Measurements from ENCODE around the gene BOD1. TPM values are rescaled to one million over a fixed set of nuclear protein-coding genes. Genes with fewer than 3 reads are reported as not detected.
"Not testable (repeated sequence)": the region's sequence is repeated elsewhere in the genome, so short reads cannot be mapped to it uniquely, and the experiment has no call there.

BOD1 gene
- total RNA-seq, 1 donor from 2014 or later, result 19.7 TPM

- intact Hi-C loops (cut with micrococcal nuclease), result loop anchor here (1.0 to 10.0 kb wide), 7 partner anchors 292 to 693 kb away; partner anchors contain the start of genes ATP6V0E1, RPL26L1 and STC2
Observed at GRCh38 chr5:173618927-173619519, 2.6 kb upstream of the BOD1 start.

- intact Hi-C loops (cut with micrococcal nuclease), result loop anchor here (1.0 to 10.0 kb wide), 9 partner anchors 24 to 1609 kb away; partner anchors contain the start of genes ATP6V0E1, CPEB4, CREBRF and FBXW11
Observed at GRCh38 chr5:173615884-173616576, 420 bp downstream of the BOD1 start.

- intact Hi-C loops (cut with micrococcal nuclease), result loop anchor here (10.0 kb wide), 2 partner anchors 630 to 660 kb away; partner anchors contain the start of genes ATP6V0E1 and RPL26L1
Observed at GRCh38 chr5:173614591-173614990, 1.9 kb downstream of the BOD1 start.

- intact Hi-C loops (cut with micrococcal nuclease), result loop anchor here (10.0 kb wide), 2 partner anchors 629 to 659 kb away; partner anchors contain the start of genes ATP6V0E1 and RPL26L1
Observed at GRCh38 chr5:173613433-173614159, 2.9 kb downstream of the BOD1 start.

- intact Hi-C loops (cut with micrococcal nuclease), result loop anchor here (10.0 kb wide), 2 partner anchors 628 to 658 kb away; partner anchors contain the start of genes ATP6V0E1 and RPL26L1
Observed at GRCh38 chr5:173612948-173613347, 3.5 kb downstream of the BOD1 start.

GRCh38 chr5:173611706-173612105 lies 4.7 kb downstream of the BOD1 start:
- intact Hi-C loops (cut with micrococcal nuclease), result loop anchor here (10.0 kb wide), 2 partner anchors 627 to 657 kb away; partner anchors contain the start of genes ATP6V0E1 and RPL26L1

- intact Hi-C loops (cut with micrococcal nuclease), result no loop called here
Observed at GRCh38 chr5:173604141-173604540, 12.3 kb downstream of the BOD1 start.

GRCh38 chr5:173602423-173602822 lies 14.0 kb downstream of the BOD1 start:
- intact Hi-C loops (cut with micrococcal nuclease), result no loop called here

- intact Hi-C loops (cut with micrococcal nuclease), result no loop called here
Observed at GRCh38 chr5:173598686-173599085, 17.8 kb downstream of the BOD1 start.

- intact Hi-C loops (cut with micrococcal nuclease), result no loop called here
Observed at GRCh38 chr5:173597304-173597703, 19.1 kb downstream of the BOD1 start.

GRCh38 chr5:173595841-173596240 lies 20.6 kb downstream of the BOD1 start:
- intact Hi-C loops (cut with micrococcal nuclease), result no loop called here

GRCh38 chr5:173594061-173594460 lies 22.4 kb downstream of the BOD1 start:
- intact Hi-C loops (cut with micrococcal nuclease), result no loop called here

GRCh38 chr5:173592050-173592669 lies 24.3 kb downstream of the BOD1 start:
- intact Hi-C loops (cut with micrococcal nuclease), result loop anchor here (1.0 kb wide), 1 partner anchor 24 kb away; the partner anchor contains the start of gene BOD1

- intact Hi-C loops (cut with micrococcal nuclease), result no loop called here
Observed at GRCh38 chr5:173591056-173591514, 25.4 kb downstream of the BOD1 start.

GRCh38 chr5:173590436-173591055 lies 25.9 kb downstream of the BOD1 start:
- intact Hi-C loops (cut with micrococcal nuclease), result no loop called here

- intact Hi-C loops (cut with micrococcal nuclease), result not testable (repeated sequence)
Observed at GRCh38 chr5:173586133-173586532, 30.3 kb downstream of the BOD1 start.

- intact Hi-C loops (cut with micrococcal nuclease), result no loop called here
Observed at GRCh38 chr5:173583346-173583745, 33.1 kb downstream of the BOD1 start.

- intact Hi-C loops (cut with micrococcal nuclease), result no loop called here
Observed at GRCh38 chr5:173582216-173583111, 34.0 kb downstream of the BOD1 start.

- intact Hi-C loops (cut with micrococcal nuclease), result no loop called here
Observed at GRCh38 chr5:173581408-173582215, 34.8 kb downstream of the BOD1 start.
